OCI-LY3 (cell line): ENCODE results near the gene GNAI1.

ENCODE experiments used
- H2AFZ ChIP-seq: fragments of 200-600, 300-600 bp; shearing (Covaris generic); 2 replicates; pipeline ENCODE4 v1.6.0; 2014; ENCODE audit warnings: antibody characterized with exemption, low read depth, low read length
- H3K27ac ChIP-seq: fragments of 200-600, 300-600 bp; sonication (generic); 2 replicates; pipeline ENCODE4 v1.5.1; 2014; ENCODE audit warnings: mild to moderate bottlenecking, low read length, moderate library complexity, mixed read lengths
- H3K27me3 ChIP-seq: fragments of 200-600, 300-600 bp; sonication (generic); 2 replicates; pipeline ENCODE4 v1.6.1; 2014; ENCODE audit warnings: low read depth, low read length, mixed read lengths
- H3K36me3 ChIP-seq: fragments of 200-600, 300-600 bp; sonication (generic); replicated peaks from 2 replicates; pipeline ENCODE3; 2014; ENCODE audit warnings: low read depth, low read length, mixed read lengths
- H3K4me1 ChIP-seq: fragments of 300-600, 200-600 bp; sonication (generic); 2 replicates; pipeline ENCODE4 v1.6.1; 2014; ENCODE audit warnings: low read length, mixed read lengths
- H3K4me2 ChIP-seq: fragments of 200-600, 300-600 bp; sonication (generic); 2 replicates; pipeline ENCODE4 v1.6.1; 2014; ENCODE audit warnings: low read length, mixed read lengths
- H3K4me3 ChIP-seq: fragments of 300-600, 200-600 bp; sonication (generic); 2 replicates; pipeline ENCODE4 v1.5.1; 2014; ENCODE audit warnings: antibody characterized with exemption, mild to moderate bottlenecking, low read length, moderate library complexity
- H3K79me2 ChIP-seq: fragments of 300-600, 200-600 bp; shearing (Covaris generic); 2 replicates; pipeline ENCODE4 v1.6.1; 2014; ENCODE audit warnings: mild to moderate bottlenecking, low read length, mixed read lengths
- H3K9ac ChIP-seq: fragments of 300-600, 200-600 bp; shearing (Covaris generic); 2 replicates; pipeline ENCODE4 v1.6.0; 2014; ENCODE audit warnings: mild to moderate bottlenecking, low read length, moderate library complexity
- H3K9me3 ChIP-seq: fragments of 200-600, 300-600 bp; shearing (Covaris generic); 2 replicates; pipeline ENCODE4 v1.6.1; 2014; ENCODE audit warnings: low read length, mixed read lengths; ENCODE audit not compliant: insufficient read depth
- H4K20me1 ChIP-seq: fragments of 200-600, 300-600 bp; sonication (generic); 2 replicates; pipeline ENCODE4 v1.6.1; 2016; ENCODE audit warnings: low read length, mixed read lengths; ENCODE audit not compliant: insufficient read depth
- EZH2phosphoT487 ChIP-seq: fragments of 200-600 bp; shearing (Covaris generic); IDR thresholded peaks from 2 replicates; pipeline ENCODE4 v1.6.1; 2018; ENCODE audit warnings: antibody characterized with exemption, mixed run types, low read depth
- TF ChIP-seq, protein P1 (sequence below): fragments of 200-600, 300-600 bp; sonication (generic); IDR thresholded peaks from 2 replicates; pipeline ENCODE4 v1.5.1; 2014; ENCODE audit warnings: antibody characterized with exemption, low read length, low read depth

The GNAI1 gene

DNA sequence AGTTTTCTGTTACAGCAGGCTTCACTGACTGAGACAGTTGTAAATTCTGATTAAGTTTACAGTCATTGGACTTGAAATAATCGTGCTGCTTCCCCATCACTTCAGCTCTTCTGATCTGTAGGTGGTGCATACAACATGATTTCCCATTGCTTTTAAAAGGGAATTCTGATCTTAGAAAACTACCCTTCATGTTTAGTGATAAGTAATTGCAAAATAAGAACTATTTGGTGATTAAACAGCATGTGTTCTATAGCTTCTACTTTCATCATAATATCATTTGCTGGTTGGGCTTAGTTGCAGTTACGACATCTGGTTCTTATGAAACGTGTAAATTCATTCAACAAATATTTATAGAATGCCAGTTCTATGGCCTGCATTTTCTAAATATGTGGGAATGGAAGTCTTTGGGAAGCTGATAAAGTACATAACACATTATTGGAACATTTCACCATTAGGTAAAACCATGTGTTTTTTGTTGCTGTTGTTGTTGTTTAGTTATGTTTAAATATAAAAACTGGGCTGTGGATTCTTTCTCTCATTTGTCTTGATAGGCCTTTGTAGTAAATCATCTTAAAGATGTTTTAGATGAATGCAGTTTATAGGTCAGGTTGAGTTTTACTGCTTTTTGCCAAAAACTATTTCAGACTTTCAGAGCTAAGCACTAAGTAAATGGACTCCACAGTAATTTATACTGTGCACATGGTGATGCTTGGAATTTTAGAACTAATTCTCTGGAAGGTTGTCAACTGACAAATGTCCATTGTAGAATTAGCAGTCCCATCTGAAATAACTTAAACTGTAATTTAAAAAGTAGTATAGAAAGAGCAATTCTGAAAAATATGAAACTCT is 13.1 kb downstream of the GNAI1 start:
- H3K79me2 ChIP-seq = no peaks in the 10 kb centered on the region
- no peak overlapping the region for H3K4me2 ChIP-seq
- H3K4me1 ChIP-seq = no peaks in the 10 kb centered on the region
- H3K27me3 ChIP-seq = no peaks in the 10 kb centered on the region
- H3K9me3 ChIP-seq = no peaks in the 10 kb centered on the region
- H3K36me3 ChIP-seq = no peaks in the 10 kb centered on the region
- no peak overlapping the region for H3K27ac ChIP-seq
- no peaks in the 10 kb centered on the region for H4K20me1 ChIP-seq
- H3K9ac ChIP-seq = no peak overlapping the region
- H2AFZ ChIP-seq = no peak overlapping the region
- H3K4me3 ChIP-seq = no peak overlapping the region
- TF ChIP-seq, protein P1, sequence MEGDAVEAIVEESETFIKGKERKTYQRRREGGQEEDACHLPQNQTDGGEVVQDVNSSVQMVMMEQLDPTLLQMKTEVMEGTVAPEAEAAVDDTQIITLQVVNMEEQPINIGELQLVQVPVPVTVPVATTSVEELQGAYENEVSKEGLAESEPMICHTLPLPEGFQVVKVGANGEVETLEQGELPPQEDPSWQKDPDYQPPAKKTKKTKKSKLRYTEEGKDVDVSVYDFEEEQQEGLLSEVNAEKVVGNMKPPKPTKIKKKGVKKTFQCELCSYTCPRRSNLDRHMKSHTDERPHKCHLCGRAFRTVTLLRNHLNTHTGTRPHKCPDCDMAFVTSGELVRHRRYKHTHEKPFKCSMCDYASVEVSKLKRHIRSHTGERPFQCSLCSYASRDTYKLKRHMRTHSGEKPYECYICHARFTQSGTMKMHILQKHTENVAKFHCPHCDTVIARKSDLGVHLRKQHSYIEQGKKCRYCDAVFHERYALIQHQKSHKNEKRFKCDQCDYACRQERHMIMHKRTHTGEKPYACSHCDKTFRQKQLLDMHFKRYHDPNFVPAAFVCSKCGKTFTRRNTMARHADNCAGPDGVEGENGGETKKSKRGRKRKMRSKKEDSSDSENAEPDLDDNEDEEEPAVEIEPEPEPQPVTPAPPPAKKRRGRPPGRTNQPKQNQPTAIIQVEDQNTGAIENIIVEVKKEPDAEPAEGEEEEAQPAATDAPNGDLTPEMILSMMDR = no peak
- TF ChIP-seq EZH2phosphoT487 = no peak

DNA sequence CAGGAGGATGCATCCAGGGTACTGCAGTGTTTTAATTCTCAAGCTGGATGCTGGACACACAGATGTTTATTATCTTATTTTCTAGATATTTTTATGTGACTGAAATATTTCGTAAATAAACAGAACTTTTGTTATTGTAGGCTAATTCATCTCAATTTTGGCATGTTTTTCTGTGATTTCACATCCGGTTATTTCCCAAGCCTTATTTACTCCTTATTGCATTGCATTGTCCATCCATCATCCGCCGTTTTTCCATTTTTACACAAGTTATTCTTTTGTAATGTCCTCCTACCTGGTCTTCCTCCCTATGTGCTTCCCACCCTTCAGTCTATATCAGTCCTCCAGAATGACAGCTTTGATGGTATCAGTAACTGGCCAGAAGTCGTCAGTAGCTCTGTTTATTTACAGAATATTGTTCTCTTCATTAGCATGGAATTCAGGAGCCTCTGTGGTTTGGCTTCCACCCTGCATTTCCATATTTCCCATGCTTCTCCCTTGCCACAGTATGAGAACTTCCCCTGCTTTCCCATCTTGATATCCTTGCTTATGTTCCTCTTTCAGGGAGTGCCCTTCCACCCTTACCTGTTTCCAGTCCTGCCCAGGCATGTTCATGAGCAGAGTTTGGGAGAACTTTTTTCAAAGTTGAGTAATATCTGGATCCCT is 16.1 kb downstream of the GNAI1 start:
- Histone ChIP-seq H3K79me2 (no peaks in the 10 kb centered on the region), H2AFZ (no peak overlapping the region), H3K4me3 (no peak overlapping the region), H4K20me1 (no peaks in the 10 kb centered on the region), H3K27ac (no peak overlapping the region), H3K4me1 (no peaks in the 10 kb centered on the region), H3K4me2 (no peak overlapping the region), H3K27me3 (no peaks in the 10 kb centered on the region), H3K9ac (no peak overlapping the region), H3K36me3 (no peaks in the 10 kb centered on the region), H3K9me3 (no peaks in the 10 kb centered on the region)
- no peak for TF ChIP-seq EZH2phosphoT487
- TF ChIP-seq, protein P1 = no peak

DNA sequence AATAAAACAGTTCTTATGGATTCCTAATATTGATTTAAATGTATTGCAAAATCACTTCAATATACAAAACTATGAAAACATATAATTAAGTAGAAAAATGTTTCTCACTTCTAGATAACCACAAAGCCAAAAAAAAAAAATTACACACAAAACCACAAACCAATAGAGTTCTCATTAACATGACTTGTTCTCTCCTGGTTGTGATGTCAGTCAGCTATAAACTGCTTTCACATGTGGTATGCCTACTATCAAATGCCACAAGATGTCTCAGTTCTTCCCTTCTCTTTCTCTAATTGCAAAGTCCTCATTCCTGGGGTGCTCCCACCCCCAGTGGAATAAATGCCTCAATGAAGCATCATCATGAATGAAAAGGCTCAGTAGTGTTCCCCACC is 16.6 kb downstream of the GNAI1 start:
- Histone ChIP-seq H3K9ac (no peak overlapping the region), H2AFZ (no peak overlapping the region), H3K79me2 (no peaks in the 10 kb centered on the region), H3K4me2 (no peak overlapping the region), H3K9me3 (no peaks in the 10 kb centered on the region), H4K20me1 (no peaks in the 10 kb centered on the region), H3K27ac (no peak overlapping the region), H3K36me3 (no peaks in the 10 kb centered on the region), H3K4me1 (no peaks in the 10 kb centered on the region), H3K27me3 (no peaks in the 10 kb centered on the region), H3K4me3 (no peak overlapping the region)
- TF ChIP-seq EZH2phosphoT487 = no peak
- TF ChIP-seq, protein P1 = no peak

DNA sequence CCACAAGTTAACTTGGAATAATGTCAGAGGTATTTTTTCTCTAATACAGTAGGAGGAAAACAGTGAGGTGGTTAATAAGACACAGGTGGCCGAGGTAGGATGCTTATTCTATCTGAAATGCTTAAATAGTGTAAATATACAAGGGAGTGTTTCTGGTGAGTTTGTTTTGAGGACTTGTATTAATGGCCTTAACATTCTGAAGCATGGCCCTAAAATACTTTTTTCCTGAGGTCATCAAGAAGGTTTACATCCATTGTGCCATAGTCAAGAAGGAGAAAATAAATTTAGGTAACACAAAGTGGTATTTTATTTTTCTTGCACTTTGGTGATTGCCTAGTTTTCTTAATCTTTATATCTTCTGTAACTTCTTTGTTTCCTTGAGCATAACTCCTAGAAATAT is 18.8 kb downstream of the GNAI1 start:
- TF ChIP-seq, protein P1 = no peak
- TF ChIP-seq EZH2phosphoT487 = no peak
- no peaks in the 10 kb centered on the region for H3K27me3 ChIP-seq
- no peaks in the 10 kb centered on the region for H3K36me3 ChIP-seq
- H3K4me3 ChIP-seq = no peak overlapping the region
- no peak overlapping the region for H3K27ac ChIP-seq
- no peaks in the 10 kb centered on the region for H4K20me1 ChIP-seq
- no peaks in the 10 kb centered on the region for H3K4me1 ChIP-seq
- H2AFZ ChIP-seq = no peak overlapping the region
- H3K4me2 ChIP-seq = no peak overlapping the region
- no peaks in the 10 kb centered on the region for H3K79me2 ChIP-seq
- H3K9me3 ChIP-seq = no peaks in the 10 kb centered on the region
- no peak overlapping the region for H3K9ac ChIP-seq
